Prostate gland (tissue), 2 donors: Measurements from ENCODE around the gene CSK. TPM values are rescaled to one million over a fixed set of nuclear protein-coding genes. Genes with fewer than 3 reads are reported as not detected.
A peak's percentile ranks its signal among the peaks of the same experiment; 100 is the strongest.

ENCODE experiments used
- DNase-seq: peaks from one replicate; pipeline ENCODE4 v3.0.0-alpha.2; 2019; ENCODE audit warnings: low spot score
- H3K27ac ChIP-seq, 2 donors: fragments of 200-600 bp; sonication (generic); 2 replicates each; pipeline ENCODE4 v1.5.1; 2017 to 2019
- H3K27me3 ChIP-seq: fragments of 200-600 bp; sonication (generic); replicated peaks from 2 replicates; pipeline ENCODE4 v1.5.1; 2019; ENCODE audit not compliant: insufficient read depth
- H3K36me3 ChIP-seq, 2 donors: fragments of 200-600 bp; sonication (generic); 1 replicate in 1 of 2; 2 replicates in 1 of 2; pipeline versions ENCODE4 v1.5.1 to v1.8.1; 2017 to 2019
- H3K4me1 ChIP-seq: fragments of 200-600 bp; sonication (generic); replicated peaks from 2 replicates; pipeline ENCODE4 v1.5.1; 2019
- H3K4me3 ChIP-seq, 2 donors: fragments of 200-600 bp; sonication (generic); 2 replicates each; pipeline ENCODE4 v1.5.1; 2017 to 2019
- H3K9me3 ChIP-seq: fragments of 200-600 bp; sonication (generic); 2 replicates; pipeline ENCODE4 v1.5.1; 2017
- POLR2A ChIP-seq: fragments of 450-650 bp; IDR thresholded peaks from one replicate; pipeline ENCODE4 v1.6.1; 2016; ENCODE audit warnings: antibody characterized with exemption, mild to moderate bottlenecking
- POLR2AphosphoS5 ChIP-seq: sonication (generic); formaldehyde crosslinking; IDR thresholded peaks from one replicate; pipeline ENCODE4 v1.6.1; 2017; ENCODE audit warnings: antibody characterized with exemption
- WGBS: methylation state at CpG from one replicate; pipeline ENCODE4 v1.1.5; 2018; 5-methylcytosine and 5-hydroxymethylcytosine counted together
- intact Hi-C: fragments of 100-400 bp; cut with DNase I; formaldehyde crosslinking; loops from one replicate; pipeline ENCODE4 v1.14.2; 2022
- total RNA-seq, 2 donors: library from RNA; depleted of rRNA; stranded (reverse); fragments of >200 nt; gene quantifications; one replicate each; pipeline ENCODE4 v1.1.0, GENCODE V29; 2016
- TF ChIP-seq, protein P1 (sequence below), 4 experiments: fragments of 200-600 bp in 2 of 4; fragments of 450-650 bp in 2 of 4; sonication (generic) in 2 of 4; IDR thresholded peaks; 1 replicate in 3 of 4; 2 replicates in 1 of 4; pipeline ENCODE4 v1.5.1; 2016 to 2019; ENCODE audit warnings: antibody characterized with exemption in 4 of 4, mild to moderate bottlenecking in 2 of 4, moderate library complexity in 2 of 4

The CSK gene
- total RNA-seq, 2 donors from 2014 or later = 45.3 to 57.0 TPM

GRCh38 chr15:74787251-74788041 lies 5.6 kb downstream of the CSK start:
- H3K27ac ChIP-seq = peak overlapping the region in 1 of 2 donors; percentile 45
- intact Hi-C loops = no loop called here
- no peaks in the 10 kb centered on the region for H3K9me3 ChIP-seq
- 54% methylated on average over 13 of the region's 13 CpGs for WGBS
- H3K4me1 ChIP-seq = peaks cover 32% of the 10 kb centered on the region
- TF ChIP-seq, protein P1, sequence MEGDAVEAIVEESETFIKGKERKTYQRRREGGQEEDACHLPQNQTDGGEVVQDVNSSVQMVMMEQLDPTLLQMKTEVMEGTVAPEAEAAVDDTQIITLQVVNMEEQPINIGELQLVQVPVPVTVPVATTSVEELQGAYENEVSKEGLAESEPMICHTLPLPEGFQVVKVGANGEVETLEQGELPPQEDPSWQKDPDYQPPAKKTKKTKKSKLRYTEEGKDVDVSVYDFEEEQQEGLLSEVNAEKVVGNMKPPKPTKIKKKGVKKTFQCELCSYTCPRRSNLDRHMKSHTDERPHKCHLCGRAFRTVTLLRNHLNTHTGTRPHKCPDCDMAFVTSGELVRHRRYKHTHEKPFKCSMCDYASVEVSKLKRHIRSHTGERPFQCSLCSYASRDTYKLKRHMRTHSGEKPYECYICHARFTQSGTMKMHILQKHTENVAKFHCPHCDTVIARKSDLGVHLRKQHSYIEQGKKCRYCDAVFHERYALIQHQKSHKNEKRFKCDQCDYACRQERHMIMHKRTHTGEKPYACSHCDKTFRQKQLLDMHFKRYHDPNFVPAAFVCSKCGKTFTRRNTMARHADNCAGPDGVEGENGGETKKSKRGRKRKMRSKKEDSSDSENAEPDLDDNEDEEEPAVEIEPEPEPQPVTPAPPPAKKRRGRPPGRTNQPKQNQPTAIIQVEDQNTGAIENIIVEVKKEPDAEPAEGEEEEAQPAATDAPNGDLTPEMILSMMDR (IDR thresholded peaks at IDR 0.05) = peak in 1 of 4 experiments; percentile 41
- no peak for TF ChIP-seq POLR2AphosphoS5
- no peaks in the 10 kb centered on the region for H3K27me3 ChIP-seq
- no peaks in the 10 kb centered on the region for H3K36me3 ChIP-seq
- DNase-seq = no peak
- no peak overlapping the region for H3K4me3 ChIP-seq

DNA sequence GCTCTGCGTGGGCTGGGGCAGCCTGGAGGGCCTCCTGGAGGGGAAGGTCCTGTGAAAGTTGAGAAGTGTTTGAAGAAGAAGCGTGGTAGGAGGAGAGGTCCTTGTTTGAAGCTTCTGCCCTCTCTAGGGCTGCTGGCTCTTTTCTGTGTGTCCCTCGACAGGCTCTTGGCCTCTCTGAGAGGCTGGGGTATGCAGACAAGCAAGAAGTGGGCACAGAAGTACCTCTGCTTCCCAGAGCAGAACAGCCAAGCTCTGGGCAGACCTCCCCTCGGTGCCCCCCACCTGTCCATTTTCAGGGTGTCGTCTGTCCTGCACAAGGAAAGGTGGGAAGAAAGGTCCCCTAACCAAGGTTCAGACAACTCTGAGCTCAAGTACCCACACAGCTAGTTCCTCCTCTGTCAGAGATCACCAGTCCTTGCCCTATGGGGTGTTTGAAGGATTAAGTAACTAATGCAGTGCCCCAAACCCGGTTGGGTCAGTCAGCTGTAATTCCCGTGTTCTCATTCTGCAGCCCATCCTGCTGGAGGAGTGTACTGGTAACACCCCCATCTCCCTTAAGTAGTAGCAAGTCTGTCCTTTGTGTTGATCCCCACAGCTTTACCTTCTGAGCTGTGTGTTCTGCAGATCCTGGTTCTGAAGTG lies 6.3 kb downstream of the CSK start:
- H3K27ac ChIP-seq = peak overlapping the region in 1 of 2 donors; percentile 40
- H3K4me3 ChIP-seq = no peak overlapping the region
- intact Hi-C loops = no loop called here
- no peaks in the 10 kb centered on the region for H3K27me3 ChIP-seq
- no peaks in the 10 kb centered on the region for H3K36me3 ChIP-seq
- DNase-seq = no peak
- no peak for TF ChIP-seq POLR2AphosphoS5
- no peaks in the 10 kb centered on the region for H3K9me3 ChIP-seq
- WGBS = 59% methylated on average over 7 of the region's 7 CpGs
- peaks cover 30% of the 10 kb centered on the region for H3K4me1 ChIP-seq

DNA sequence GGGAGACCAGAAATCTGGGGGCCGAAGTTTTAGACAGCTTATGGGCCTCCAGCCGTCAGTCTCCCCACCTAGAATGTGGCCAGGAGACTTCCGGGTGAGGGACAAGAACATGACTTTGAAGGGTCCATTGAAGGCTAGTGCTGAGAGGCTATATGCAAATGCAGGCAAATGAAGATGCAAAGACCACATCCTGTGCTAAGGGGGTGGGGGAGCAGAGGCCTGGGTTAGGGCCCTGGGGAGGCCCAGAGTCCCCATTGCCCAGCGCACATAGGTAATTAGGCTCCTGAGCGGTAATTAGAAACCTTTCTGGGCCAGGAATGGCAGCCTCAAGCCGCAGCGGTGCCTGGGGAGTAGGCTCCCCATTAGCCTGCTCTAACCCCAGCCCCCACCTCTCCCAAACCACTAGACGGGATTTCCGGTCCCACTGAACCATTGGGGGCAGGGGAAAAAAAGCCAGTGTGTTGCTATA lies 6.8 kb downstream of the CSK start:
- intact Hi-C loops = no loop called here
- no peak overlapping the region for H3K4me3 ChIP-seq

DNA sequence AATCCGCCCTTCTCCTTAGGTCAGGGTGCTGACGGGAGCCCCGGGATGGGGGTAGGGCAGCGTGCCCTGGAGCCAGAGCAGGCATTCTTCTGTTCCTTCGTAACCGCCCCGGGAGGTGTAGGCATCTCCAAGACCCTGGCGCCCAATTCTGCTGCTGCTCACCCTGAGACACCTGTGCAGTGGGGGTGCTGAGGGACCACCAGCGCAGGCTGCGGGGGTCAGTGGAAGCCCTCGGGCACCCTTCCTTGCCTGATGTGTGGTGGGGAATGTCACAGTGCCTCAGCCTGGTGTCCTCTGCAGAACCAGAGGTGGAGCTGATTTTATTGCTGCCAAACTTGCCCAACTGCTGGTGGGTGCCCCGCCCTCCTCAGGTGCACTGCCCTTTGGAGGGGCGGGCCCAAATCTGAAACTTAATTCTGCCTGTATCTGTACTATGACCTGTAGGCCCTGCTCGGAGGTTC lies 7.3 kb downstream of the CSK start:
- 45% methylated on average over 13 of the region's 14 CpGs for WGBS
- intact Hi-C loops = no loop called here
- TF ChIP-seq, protein P1 (IDR thresholded peaks at IDR 0.05) = no peak
- TF ChIP-seq POLR2AphosphoS5 = peak; percentile 22
- H3K27me3 ChIP-seq = no peaks in the 10 kb centered on the region
- DNase-seq = no peak
- peak overlapping the region in 1 of 2 donors; percentile 38 for H3K27ac ChIP-seq
- peaks cover 21% of the 10 kb centered on the region for H3K4me1 ChIP-seq
- H3K36me3 ChIP-seq = no peaks in the 10 kb centered on the region
- no peaks in the 10 kb centered on the region for H3K9me3 ChIP-seq
- H3K4me3 ChIP-seq = no peak overlapping the region

More for the DNA sequence above, 6.8 kb downstream of the CSK start:
- Histone ChIP-seq H3K27me3 (no peaks in the 10 kb centered on the region), H3K9me3 (no peaks in the 10 kb centered on the region), H3K27ac (peak overlapping the region in 1 of 2 donors; percentile 38), H3K36me3 (no peaks in the 10 kb centered on the region), H3K4me1 (peaks cover 24% of the 10 kb centered on the region)
- 73% methylated on average over 9 of the region's 9 CpGs for WGBS
- TF ChIP-seq, protein P1 (IDR thresholded peaks at IDR 0.05) = no peak
- no peak for TF ChIP-seq POLR2A
- no peak for DNase-seq

DNA sequence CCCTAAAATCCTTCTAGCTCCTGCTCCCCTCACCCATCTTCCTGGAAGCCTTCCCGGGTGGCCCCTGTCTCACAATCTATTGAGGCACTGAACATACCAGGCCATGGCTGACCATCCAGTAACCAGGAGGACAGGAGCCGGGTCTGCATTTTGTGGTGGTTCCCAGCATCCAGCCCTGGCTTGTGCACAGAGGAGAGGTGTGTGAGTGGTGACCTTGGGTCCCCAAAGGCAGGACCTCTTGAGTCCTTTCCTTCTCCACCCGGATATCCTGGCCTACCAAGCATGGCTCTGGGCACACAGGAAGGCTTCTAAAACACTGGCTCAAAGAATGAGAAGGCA lies 7.8 kb downstream of the CSK start:
- Histone ChIP-seq H3K4me3 (no peak overlapping the region), H3K4me1 (peaks cover 18% of the 10 kb centered on the region), H3K27ac (peak overlapping the region in 1 of 2 donors; percentile 38), H3K9me3 (no peaks in the 10 kb centered on the region), H3K36me3 (no peaks in the 10 kb centered on the region), H3K27me3 (no peaks in the 10 kb centered on the region)
- DNase-seq = no peak
- intact Hi-C loops = no loop called here
- TF ChIP-seq, protein P1 (IDR thresholded peaks at IDR 0.05) = no peak
- TF ChIP-seq POLR2A (no peak), POLR2AphosphoS5 (no peak)
- WGBS = 49% methylated on average over 3 of the region's 3 CpGs
